Urothelium cell line (cell line): Measurements from ENCODE around the gene FYB2.
A peak's percentile ranks its signal among the peaks of the same experiment; 100 is the strongest.

Experiments
- DNase-seq: peaks from one replicate; pipeline ENCODE4 v3.0.0; 2011; ENCODE audit warnings: low spot score, mixed read lengths
- FAIRE-seq: peaks from 2 replicates; lab custom pipeline; 2011; peaks lifted over from hg19 to GRCh38; lab: Jason Lieb, UNC

FYB2 gene

DNA sequence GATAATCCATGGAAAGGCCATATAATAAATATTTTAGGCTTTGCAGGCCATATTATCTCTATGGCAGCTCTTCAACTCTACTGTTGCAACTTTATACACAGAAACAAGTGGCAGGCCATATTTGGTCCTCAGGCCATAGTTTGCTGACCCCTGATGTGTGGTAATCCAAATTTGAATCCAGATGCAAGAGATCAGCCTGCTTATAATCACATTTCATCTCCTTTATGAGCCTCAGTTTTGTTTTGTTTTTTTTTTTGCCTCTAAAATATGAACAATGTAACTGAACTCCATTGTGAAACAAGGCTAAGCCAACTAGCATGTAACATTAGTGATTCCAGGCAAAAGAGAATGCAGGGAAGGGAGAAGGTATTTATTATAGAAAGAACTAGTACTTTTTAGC, 92.5 kb downstream of the FYB2 start:
- DNase-seq (no peak), FAIRE-seq (no peak)

DNA sequence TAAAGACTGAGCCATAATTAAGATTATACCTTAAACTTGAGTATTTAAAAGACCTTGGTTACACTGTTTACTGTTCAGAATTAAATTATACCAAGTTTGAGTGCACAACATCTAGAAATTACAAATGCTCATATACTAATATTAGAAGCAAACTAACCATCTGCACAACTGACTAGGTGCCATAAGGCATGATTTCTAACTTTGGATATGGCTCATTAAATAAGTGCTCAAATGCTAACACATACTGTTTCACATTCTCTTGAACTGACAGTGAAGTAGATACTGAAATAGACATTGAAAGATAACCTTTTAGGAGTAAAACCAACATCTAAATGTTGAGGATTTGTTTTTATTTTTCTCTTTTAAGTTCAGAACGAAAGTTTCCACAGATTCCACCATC, 100.0 kb downstream of the FYB2 start:
- no peak for FAIRE-seq
- DNase-seq = no peak

DNA sequence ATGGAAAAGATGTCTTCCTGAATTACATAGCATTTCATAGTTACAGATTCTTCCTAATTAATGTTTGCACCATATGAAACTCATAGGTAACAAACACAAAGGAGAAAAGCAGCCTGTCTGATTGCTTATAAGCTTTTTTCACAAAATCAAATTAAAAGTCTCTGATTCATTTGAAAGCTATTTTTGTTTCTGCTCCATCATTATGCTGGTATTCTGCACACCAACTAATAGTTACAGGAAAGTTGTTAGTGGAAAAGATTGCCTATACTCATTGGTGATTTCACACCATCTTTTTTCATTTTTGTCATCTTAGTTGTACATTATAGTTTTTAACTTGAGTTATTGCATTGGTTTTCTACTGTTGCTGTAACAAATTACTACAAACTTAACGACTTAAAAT, 104.0 kb downstream of the FYB2 start:
- no peak for DNase-seq
- no peak for FAIRE-seq

DNA sequence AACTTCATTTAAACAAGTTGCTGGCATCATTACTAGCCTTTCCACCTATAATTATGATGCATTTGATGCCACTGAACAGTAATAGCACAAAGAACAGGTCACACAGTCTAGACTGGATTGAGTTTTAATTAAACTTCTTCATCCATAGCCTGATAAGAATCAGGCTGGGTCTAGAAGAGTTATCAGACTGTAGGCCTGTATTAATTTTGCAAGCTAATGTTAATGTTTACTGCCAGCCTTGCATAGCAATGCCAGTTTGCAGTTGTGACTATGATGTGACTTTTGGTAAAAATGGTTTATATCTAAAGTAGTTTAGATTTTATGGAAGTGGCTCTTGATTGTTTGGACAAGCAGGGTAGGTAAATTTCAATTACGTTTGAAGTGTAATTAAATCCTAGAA, 106.1 kb downstream of the FYB2 start:
- FAIRE-seq (no peak), DNase-seq (no peak)

DNA sequence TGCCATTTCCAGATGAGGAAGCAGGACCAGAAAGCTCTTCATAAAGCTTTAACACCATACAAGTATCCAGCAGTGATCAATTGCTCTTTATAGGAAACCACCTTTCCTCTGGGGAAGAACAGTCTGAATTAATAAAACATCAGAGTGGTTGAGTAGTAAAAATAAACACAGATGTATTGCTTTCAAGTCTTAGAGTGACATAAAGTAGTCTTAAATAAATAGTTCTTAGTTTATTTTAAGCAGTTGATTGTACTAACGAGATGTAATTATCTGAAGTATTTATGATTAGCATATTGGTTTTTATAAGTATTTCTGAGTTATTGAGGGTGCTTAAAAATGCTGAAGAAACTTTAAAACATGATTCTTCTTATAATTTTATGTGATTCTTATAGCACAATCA, 107.1 kb downstream of the FYB2 start:
- DNase-seq = no peak
- no peak for FAIRE-seq

DNA sequence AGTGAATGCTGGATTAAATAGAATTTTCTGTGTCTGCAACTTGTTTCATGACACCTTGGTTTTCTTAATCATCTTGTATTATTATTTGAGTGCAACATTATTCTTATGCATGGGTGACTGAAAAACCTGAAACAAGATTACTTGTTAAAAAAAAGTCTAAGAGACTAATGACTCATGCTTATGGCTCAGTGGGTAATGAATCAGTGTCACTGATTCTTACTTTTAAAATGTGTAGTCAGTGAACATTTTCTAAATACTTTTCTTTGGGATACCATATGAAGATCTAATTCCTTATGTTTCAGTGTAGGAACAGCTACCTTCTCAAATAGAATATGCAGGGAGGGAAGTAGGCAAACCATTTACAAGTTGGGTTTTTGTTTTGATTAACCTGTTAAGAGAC, 108.6 kb downstream of the FYB2 start:
- FAIRE-seq = no peak
- DNase-seq = peak; percentile 8

DNA sequence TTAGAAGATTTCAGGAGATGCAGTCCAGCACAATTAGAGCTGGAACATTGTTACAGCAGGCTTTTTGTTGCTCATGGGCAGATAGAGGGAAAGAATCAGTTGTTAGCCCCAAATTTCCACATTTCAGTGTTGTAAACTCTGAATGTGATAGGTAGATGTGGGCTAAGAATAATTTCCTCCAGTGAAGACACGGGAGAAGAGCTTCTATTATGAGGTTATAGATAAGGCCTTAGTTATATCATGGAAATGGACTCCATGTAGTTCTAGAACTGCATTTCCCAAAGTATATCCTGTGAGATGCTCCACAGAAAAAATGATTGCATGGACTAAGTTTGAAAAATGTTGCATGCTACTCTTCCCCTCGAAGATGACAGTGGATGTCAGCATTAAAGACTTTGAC, 109.2 kb downstream of the FYB2 start:
- no peak for DNase-seq
- no peak for FAIRE-seq

DNA sequence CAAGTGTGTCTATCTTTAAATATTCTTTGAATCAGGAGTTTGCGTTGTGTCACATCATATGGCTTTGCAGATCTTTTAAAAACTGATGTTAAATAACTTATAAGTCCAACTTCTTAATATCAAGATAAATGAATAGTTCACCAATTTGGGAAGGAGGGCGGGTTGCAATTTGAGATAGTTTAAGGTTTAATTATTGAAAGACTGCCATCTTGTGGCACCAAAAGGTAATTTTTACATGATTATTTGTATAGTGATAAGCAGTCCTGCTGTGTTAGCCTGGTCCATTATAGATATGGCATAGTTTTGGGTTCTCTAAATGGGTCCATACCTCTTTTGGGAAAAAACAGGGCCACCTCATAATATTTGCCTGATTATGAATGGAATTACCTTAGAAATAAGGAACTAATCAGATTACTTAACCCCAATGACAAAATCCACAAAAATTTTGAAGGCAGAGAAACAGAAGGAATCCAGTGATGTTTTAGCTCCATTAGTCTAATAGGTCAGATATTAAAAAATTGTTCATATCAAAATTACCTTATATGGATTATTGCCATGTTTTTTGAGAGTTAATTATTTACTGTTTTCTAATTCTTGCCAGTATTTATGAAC, 109.8 kb downstream of the FYB2 start:
- FAIRE-seq = no peak

DNA sequence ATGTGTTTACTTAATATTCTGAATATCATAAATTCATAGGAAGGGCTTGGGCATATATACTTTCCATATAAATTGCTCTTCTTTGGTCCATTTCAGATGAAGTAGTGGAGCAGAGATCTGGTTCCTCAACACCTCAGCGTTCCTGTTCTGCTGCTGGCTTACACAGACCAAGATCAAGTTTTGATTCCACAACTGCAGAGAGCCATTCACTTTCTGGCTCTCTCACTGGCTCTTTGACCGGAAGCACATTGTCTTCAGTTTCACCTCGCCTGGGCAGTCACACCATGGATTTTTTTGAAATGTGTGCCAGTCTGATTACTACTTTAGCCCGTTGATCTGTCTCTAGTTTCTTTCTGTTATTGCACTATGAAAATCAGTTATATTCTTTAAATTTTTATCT, 111.8 kb downstream of the FYB2 start:
- DNase-seq (no peak), FAIRE-seq (no peak)

More for the DNA sequence above, 109.8 kb downstream of the FYB2 start:
- peak; percentile 17 for DNase-seq

DNA sequence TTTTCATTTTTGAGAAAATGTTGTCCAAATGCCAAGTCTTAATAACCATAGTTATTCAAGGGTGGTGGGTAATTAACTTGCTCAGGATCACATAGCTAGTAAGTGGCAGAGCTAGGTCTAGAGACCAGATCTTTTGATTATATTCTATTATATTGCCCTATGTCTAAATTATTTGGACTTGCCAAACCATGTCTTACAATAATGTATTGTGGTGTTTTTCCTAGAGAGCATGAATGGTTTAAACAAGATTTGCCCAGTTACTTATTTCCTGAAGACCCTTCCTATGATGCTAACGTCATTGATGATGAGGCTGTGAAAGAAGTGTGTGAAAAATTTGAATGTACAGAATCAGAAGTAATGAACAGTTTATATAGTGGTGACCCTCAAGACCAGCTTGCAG, 115.5 kb downstream of the FYB2 start:
- no peak for FAIRE-seq
- no peak for DNase-seq

DNA sequence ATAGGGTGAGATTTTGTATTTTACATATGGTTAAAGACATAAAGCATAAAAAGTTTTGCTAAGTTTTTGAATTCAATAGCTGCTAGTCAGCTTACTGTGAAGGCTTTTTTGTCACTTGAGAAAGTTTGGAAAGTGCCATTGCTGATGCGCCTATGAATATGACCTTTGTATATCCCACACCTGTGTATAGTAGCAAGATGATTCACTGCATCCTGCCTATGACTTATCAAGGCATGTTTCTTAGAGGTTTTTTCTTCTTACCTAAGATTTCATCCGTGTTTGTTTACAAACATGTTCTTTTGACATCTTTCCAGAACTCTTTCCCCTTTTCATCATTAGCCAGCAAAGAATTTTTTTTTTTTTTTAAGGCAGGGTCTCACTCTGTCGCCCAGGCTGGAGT, 122.5 kb downstream of the FYB2 start:
- DNase-seq (peak; percentile 22), FAIRE-seq (no peak)

DNA sequence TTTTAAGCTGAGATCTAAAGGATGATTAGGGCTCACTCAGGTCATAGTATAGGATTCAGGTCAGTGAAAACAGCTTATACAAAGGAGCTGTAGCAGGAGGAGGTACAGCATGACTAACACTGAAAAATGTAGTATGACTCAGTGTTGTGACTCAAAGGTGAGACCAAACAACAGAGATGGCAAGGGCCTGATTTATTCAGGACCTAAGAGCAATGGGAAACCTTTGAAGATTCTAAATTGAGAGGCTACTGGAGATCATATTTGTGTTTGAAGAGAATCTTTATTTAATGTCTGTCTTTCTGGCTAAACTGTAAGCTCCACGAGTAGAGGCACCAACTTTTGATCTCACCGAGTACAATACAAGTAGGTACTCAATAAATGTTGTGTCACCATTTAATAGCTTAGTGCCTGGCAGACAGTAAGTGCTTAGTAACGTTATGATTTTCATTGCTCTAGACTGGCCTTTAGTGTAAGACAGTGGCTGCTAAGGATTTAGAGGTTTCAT, 130.6 kb downstream of the FYB2 start:
- DNase-seq (peak; percentile 84), FAIRE-seq (peak; percentile 82)

DNA sequence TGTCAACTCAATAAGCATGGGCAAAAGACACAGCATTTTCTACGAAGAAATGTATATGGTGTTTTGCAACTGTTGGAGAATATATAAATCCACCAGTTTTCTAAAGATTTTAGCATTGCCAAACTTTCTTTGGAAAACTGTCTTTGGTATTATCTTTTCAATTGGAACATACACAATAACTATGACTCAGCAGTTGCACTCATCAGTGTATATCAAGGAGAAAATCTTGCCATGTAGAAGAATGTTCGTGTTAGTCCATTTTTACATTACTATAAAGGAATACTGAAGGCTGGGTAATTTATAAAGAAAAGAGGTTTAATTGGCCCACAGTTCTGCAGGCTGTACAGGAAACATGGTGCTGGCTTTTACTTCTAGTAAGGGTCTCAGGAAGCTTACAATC, 133.0 kb downstream of the FYB2 start:
- FAIRE-seq = no peak
- DNase-seq = no peak

DNA sequence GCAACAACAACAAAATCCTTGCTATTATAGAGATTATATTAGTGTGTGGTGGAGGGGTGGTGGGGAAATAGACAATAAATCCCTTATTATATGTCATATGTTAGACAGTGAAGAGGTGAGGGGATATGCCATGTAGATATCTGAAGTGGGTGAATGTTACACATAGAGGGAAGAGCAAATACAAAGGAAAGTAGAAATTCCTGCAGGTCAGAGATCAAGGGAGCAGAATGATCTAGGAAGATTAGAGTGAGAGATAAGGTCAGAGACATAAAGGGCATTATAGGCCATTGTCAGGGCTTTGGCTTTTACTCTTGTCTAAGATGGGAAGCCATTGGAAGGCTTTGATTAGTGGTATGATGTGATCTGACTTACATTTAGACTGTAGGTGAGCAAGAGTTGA, 135.6 kb downstream of the FYB2 start:
- no peak for FAIRE-seq
- DNase-seq = no peak

DNA sequence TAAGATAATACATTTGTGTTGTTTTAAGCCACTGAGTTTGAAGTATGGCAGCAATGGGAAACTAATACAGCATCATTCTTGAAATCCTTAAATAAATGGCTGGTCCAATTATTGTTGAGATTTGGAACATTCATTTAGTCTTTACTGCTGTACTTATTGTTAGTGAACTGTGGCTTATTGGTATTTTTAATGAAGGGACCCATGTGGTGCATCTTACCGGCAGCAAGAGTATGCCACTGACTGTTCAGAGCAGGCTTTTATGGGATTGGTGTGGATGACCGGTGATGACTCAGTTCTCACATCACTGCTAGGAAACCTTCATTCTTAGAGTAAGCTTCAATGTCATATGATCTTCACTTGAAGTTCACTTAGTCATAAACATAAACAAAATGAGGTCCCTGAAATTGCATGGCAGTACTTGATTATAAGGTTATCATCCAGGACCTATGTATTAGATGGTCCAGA, 142.6 kb downstream of the FYB2 start:
- DNase-seq = peak; percentile 21
- FAIRE-seq = no peak

DNA sequence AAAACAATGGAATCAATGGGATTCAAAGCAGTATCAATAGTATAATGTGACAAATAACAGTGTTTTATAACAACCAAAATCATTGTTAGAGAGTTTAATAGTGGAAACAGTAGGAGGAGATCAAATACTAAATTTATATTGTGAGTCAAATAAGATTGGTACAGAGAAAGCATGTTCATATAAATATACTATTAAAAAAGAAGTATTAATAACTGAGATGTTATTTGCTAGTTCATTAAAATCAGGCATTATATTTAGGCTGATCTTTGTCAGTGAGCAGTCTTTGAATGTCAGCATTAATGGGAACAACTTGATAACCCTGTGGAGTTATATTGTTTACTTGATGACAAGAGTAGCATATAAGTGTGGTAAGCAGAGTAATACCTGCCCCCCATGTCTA, 143.4 kb downstream of the FYB2 start:
- FAIRE-seq (no peak), DNase-seq (no peak)

DNA sequence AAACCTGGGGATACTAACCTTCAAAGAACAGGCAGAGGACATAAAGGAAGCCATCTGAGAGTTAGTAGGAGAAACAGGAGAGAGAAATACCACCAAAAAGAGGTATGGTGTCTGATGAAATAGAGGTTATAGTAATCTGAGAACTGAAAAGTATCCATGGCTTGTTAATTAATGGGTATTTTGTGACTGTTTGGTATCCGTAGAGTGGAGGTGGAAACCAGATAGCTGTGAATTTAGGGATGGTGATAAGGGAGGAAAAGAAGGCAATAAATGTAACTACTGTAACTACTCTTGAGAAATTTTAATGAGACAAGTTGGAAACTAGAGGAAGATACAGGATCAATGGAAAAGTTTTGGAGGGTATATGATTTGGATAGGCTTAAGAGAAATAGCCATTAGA, 146.6 kb downstream of the FYB2 start:
- DNase-seq = no peak
- no peak for FAIRE-seq

DNA sequence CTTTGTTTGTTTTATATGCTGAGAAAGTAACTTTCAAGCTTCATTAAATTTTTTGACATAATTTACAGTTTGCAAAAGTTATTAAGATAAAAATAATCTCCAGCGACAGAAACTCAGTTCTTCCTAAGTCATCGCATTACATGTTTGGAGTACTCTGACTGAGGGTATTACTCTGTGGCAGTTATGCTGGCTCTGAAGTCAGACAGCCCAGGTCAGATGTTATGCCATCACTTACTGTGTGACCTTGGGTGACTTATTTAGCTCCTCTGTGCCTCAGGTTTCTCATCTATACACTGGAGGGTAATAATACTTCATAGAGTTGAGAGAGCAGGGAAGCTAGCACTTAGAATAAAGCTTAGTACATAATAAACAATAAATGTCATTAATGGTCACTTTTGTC, 147.7 kb downstream of the FYB2 start:
- FAIRE-seq (no peak), DNase-seq (no peak)

DNA sequence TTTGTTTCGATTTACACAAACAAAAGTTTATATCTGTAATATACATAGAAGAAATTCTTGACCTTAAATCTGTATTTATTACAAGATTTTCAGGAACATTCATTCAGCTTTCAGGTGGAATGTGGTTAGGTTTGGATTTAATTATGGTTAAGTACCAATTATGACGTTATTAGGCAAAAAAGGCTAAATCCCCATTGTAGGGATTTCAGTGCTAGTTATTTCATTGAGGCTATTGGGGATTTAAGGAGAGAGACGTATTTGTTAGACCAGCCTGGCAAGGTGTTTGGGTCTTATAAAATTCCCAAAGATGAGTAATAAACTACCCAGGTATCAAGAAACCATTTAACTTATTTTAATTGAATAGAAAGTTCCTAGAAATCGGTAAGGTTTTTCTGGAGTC, 148.1 kb downstream of the FYB2 start:
- DNase-seq = no peak
- FAIRE-seq = no peak

DNA sequence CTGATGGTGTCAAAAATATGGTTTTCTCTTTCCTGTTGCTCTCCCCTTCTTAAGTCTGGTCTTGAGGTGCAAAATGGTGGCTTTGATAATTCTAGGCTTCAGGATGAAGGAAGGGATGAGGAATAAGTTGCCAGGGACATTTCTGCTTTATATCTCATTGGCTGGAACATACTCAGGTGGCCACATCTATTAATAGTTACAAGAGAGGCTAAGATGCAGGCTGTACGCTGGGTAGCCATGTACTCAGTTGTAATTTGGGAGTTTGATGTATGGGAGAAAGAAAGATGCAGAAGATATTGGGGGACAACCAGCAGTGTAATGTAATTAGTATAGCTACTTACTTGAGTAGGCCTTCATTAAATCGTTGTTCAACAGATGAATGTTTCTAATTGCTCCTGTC, 148.9 kb downstream of the FYB2 start:
- DNase-seq (no peak), FAIRE-seq (no peak)
